ENCODE measurements around the gene CNDP2.
"Not testable (repeated sequence)": the region's sequence is repeated elsewhere in the genome, so short reads cannot be mapped to it uniquely, and the experiment has no call there.

Gene CNDP2

DNA sequence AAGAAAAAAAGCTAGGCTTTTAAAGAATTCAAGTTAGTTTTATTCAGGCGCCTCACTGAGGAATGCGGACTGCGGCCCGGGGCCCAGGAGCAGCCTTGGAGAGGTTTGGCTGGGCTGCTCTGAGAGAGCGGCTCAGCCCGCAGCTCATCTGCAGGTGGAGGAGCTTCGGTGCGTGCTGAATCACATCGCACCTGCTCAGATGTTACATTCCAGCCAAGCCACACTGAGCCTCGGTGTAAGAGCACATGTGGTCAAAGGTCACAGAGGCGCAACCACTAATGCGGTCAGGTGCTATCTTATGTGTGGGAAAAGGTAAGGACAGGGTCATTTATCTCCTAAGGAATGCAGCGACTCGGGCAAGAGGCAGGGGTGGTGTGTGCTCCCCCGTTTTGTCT lies 21.1 kb downstream of the CNDP2 start:
- no peak for DNase-seq (ENCODE audit: low read depth in 1 of 2, low spot score in 1 of 2)

DNA sequence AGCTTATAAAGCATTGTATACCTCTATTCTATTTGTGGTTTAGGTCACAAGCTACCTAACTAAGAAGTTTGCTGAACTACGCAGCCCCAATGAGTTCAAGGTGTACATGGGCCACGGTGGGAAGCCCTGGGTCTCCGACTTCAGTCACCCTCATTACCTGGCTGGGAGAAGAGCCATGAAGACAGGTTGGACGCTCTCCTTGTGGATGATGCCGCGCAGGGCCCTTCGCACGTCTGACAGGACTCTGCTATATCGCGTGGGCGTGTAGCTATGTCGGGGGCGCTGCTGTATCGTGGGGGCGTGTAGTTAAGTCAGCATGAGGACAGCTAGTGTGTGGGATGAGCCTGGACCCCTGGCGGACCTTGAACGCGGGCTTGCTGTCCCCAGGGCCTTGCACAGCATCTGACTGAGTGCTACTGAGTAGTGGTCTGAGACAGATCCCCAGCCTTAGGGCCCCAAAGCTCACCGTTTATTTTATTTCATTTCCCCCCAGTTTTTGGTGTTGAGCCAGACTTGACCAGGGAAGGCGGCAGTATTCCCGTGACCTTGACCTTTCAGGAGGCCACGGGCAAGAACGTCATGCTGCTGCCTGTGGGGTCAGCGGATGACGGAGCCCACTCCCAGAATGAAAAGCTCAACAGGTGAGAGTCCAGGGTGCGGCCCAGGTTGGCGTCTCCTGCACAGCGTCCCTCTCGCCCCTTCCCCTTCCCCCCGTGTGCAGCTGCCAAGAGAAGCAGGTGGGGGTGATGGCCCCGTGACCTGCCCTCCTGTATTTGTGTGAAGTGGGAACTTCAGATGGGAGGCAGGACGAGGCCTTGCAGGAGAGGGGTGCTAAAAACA lies 22.5 kb downstream of the CNDP2 start:
- no peak for DNase-seq (ENCODE audit: low read depth in 1 of 2, low spot score in 1 of 2)

DNA sequence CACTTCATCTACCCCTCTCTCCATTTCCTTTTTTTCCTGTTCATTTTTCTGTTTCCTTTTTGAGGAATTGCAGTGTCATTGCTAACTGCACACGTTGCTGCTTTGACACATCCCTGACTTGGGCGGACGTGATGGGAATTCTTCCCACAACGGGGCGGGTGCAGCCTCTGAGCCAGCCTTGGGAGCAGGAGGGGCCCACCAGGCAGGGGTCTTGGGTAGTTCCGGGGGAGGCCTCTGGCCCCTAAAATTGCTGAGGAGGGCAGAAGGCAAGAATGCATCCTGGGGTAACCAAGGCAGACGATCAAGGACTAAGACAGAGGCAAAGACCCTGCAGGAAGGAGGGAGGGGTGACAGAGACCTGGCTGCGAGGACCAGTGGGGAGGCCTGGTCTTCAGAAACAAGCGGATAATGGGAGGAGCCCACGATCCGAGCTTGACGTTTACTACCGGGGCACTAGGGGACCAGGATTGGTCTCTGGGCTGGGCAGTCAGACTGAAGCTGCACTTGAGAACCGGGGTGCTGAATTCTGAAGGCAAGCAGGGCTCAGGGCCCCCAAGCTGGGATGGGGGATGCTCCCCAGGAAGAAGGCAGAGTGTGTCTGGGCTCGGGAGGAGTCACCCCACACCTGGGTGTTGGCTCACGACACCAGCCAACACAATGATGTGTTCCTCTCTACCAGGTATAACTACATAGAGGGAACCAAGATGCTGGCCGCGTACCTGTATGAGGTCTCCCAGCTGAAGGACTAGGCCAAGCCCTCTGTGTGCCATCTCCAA lies 23.3 kb downstream of the CNDP2 start:
- no peak for DNase-seq (ENCODE audit: low read depth in 1 of 2, low spot score in 1 of 2)

DNA sequence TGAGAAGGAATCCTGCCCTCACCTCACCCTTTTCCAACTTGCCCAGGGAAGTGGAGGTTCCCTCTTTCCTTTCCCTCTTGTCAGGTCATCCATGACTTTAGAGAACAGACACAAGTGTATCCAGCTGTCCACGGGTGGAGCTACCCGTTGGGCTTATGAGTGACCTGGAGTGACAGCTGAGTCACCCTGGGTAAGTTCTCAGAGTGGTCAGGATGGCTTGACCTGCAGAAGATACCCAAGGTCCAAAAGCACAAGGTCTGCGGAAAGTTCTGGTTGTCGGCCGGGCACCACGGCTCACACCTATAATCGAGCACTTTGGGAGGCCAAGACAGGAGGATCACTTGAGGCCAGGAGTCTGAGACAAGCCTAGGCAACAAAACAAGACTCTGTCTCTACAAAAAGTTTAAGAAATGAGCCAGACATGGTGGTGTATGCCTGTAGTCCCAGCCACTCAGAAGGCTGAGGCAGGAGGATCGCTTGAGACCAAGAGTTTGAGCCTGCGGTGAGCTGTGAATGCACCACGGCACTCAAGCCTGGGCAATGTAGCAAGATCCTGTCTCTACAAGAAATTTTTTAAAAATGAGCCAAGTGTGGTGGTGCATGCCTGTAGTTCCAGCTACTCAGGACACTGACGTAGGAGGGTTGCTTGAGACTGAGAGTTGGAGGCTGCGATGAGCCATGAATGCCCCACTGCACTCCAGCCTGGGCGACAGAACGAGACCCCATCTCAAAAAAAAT lies 24.1 kb downstream of the CNDP2 start:
- DNase-seq (ENCODE audit: low read depth in 1 of 2, low spot score in 1 of 2) = no peak

DNA sequence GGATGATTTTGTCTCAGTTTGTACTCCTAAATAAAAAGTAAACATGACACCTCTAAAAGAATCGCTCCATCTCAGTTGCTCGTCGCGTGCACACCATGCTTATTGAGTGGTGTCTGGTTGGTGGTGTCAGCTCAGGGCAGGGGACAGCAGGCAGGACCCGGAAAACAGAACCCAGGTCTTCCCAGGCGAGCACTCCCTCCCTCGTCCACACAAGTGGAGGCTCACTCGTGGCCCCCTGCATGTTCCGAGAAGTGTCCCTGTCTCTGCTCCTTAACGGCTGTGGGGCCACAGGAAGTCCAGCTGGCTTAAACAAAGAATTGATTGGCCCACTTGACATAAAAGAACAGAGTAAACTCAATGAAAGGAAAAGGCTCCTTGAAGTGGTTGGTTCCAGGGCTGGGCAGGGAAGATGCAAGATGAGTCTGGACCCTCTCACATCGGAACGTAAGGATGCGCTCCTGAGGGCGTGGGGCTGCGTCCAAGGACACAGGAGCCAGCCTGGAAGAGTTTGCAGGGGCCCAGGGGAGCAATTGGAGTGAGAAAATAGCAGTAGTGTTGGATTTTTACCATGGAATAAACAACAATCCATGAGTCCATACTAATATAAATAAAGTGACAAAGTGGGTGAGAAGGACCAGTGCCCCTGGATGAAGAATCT lies 25.0 kb downstream of the CNDP2 start:
- no peak for DNase-seq (ENCODE audit: low read depth in 1 of 2, low spot score in 1 of 2)

DNA sequence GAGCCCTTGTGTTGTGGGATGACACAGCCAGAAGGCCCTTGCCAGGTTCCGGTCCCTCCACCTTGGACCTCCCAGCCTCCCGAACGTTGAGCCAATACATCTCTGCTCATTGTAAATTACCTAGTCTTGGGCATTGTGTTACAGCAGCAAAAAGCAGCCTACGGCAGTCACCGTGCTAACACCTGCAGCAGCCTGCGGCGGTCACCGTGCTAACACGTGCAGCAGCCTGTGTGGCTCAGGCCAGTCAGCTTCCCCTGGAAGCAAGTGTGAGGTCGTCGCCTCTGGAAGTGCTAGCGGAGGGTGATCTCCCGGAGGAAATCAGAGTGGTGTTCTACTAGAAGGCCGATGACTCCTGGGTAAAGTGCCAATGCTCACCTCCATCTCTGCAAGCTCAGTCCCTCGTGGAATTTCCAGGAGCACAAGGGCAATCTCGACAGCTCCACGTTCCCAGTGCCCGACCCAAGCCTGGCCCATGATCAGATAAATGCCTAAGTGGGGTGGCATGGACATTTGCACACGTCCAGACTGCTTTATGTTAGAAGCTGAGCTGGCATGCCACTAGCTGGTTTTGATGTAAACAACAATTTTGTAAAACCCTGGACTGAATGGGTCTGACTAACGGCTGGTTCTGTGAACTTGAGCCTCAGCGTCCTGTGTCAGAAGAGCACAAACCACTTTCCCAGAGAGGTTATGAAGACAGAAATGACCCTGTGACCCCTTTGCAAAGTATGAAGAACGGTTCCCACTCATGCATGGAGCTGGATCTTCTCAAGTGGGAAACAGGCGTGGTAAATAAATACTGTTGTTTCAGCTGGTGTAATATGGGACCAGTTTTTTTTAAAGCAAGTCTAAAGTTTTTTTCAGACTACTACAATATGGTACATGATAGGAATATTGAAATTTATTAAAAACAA lies 26.7 kb downstream of the CNDP2 start:
- no peak for DNase-seq (ENCODE audit: low read depth in 1 of 2, low spot score in 1 of 2)

DNA sequence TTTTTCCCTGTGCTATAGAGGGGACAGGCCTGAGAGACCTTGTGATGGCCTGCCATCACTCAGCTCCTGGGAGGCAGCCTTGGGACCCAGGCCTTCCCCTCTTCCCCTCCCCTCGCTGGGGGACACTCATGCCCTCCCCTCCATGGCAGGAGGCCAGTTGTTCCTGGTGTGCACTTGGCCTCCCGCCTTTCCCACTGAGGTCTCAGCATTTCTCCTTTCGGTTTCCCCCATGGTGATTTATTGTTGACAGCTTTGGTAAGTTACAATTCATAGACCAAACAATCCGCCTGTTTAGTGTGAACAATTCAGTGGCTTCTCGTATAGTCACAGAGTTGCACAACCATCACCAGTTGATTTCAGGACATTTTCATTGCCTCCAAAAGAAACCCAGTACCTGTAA lies 27.9 kb downstream of the CNDP2 start:
- no peak for DNase-seq (ENCODE audit: low read depth in 1 of 2, low spot score in 1 of 2)

DNA sequence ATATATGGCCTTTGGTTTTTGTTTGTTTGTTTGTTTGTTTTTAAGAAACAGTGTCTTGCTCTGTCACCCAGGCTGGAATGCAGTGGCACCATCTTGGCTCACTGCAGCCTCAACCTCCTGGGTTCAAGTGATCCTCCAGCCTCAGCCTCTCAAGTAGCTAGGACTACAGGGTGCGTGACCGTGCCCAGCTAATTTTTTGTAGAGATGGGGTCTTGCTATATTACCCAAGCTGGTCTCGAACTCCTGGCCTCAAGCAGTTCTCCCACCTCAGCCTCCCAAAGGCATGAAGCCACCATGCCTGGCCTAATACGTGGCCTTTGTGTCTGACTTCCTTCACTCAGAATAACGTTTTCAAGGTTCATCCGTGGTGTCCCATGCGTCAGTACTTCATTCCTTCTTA lies 28.8 kb downstream of the CNDP2 start:
- not testable (repeated sequence) for DNase-seq (ENCODE audit: low read depth in 1 of 2, low spot score in 1 of 2)

DNA sequence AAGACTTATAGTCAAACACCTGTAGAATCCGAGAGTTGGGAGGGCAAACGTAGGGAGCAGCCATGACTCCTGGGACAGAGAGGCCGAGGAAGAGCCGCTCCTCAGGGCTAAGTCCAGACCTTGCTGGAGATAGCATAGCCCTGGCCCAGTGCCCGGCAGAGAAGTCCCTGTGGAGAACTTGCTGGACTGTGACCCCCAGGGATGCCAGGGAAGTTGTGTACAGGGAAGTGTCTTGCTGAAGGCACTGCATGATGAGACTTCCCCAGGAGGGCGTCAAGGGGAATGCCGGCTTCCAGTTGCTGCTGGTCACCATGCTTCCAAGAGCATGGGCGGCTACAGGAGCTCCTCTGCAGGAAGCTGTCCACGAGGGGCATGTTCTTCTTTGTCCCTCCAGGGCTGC lies 29.6 kb downstream of the CNDP2 start:
- DNase-seq (ENCODE audit: low read depth in 1 of 2, low spot score in 1 of 2) = no peak

DNA sequence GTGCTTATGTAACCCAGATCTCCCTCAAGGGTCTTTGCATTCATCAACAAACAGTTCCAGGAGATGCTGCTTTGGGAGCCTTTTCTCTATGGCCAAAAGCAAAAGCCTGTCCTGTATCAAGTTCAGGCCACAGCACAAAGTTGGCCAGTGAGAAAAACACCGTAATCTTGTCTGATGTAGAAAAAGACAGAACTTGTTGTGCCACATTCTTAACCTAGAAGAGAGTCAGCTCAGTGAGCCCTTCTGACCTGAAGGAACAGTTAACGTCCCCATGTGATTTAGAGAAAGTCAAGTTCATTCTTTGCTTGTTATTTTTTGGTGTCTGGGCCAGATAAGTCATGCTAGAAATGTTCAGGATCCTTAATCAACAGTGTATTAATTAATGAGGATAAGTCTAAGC lies 30.3 kb downstream of the CNDP2 start:
- no peak for DNase-seq (ENCODE audit: low read depth in 1 of 2, low spot score in 1 of 2)

DNA sequence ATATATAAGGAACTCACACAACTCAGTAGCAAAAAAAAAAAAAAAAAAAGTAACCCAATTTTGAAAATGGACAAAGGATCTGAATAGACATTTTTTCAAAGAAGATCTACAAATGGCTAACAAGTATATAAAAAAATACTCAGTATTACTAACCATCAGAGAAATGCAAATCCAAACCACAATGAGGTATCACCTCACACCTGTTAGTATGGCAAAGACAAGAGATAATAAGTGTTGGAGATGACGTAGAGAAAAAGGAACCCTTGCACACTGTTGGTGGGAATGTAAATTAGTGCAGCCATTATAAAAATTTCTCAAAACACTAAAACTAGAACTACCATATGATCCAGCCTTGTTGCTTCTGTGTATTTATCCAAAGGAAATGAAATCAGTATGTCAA lies 32.3 kb downstream of the CNDP2 start:
- DNase-seq (ENCODE audit: low read depth in 1 of 2, low spot score in 1 of 2) = no peak

DNA sequence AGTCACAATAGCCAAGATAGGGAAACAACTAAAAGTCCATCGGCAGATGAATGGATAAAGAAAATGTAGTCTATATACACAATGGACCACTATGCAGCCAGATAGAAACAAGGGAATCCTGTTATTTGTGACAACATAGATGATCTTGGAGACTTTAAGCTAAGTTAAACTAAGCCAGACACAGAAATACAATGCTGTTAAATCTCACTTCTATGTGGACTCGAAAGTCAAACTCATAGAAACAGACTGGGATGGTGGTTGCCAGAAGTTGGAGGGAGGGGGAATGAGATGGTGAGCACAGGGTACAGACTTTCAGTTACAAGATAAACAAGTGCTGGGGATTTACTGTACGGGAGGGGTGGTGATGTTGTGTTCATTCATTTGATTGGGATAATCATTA lies 32.8 kb downstream of the CNDP2 start:
- no peak for DNase-seq (ENCODE audit: low read depth in 1 of 2, low spot score in 1 of 2)

DNA sequence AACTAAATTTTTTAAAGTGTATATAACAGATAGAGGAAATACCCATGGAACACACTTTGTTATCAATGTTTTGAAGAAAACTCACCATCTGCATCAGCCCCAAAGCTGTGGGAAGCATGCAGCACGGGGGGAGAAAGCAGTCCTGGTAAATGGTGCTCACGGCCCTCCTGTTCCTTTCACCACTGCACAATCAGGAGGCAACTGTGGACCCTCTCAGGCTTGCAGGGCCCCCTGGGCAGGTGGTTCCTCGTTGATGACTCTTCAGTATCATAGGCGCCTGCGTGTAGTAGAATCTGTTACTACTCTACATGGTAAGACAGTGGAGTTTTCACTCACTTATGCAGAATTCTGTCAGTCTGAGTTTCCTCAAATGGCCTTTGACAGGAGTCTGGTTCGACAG lies 33.2 kb downstream of the CNDP2 start:
- no peak for DNase-seq (ENCODE audit: low read depth in 1 of 2, low spot score in 1 of 2)

DNA sequence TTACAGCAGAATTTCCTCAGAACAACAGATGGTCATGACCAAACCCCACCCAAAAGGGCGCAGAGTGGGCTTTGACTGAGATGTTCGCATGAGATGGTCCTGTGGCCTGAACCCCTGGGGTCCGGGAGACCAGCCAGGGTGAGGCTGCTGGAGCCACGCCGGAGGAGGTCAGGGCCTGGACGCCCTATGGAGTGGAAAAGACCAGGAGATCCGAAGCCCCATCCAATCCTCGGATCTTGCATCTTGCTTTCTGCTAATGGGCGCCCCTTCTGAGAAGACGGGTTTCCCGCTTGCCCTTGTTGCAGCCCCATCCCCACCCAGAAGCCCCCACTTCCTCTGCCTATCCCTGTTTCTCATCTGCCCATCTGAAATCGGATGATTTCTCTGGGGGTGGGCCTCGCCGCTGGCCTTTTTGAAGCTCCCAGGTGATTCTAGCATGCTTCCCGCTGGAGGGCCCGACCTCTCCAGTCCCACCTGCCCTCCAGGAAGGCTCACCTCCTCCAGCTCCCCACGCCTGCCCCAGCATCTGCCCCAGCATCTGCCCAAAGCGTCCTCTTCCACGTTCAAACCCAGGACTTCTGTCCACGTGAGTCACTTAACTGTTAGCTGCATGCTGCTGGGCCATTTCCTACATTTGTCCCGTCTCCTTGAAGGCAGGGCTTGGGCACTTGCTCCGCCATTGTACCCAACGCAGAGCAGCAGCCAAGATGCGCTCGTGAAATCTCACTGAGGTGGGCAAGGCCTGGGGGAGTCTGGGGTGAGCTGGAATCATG lies 33.8 kb downstream of the CNDP2 start:
- DNase-seq (ENCODE audit: low read depth in 1 of 2, low spot score in 1 of 2) = no peak

DNA sequence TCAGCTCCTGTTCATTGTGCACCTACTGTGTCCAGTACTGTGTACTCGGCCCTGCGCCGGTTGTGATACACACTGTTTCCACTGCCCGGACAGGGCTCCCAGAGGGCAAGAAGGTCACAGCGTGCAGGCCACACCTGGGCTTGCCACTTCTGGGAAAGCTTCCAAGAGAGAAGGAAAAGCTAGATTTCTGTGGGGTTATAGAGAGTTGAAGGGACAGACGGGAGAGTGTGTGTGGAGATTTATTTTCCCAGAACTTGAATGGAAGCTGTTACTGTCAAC lies 34.4 kb downstream of the CNDP2 start:
- DNase-seq (ENCODE audit: low read depth in 1 of 2, low spot score in 1 of 2) = no peak

DNA sequence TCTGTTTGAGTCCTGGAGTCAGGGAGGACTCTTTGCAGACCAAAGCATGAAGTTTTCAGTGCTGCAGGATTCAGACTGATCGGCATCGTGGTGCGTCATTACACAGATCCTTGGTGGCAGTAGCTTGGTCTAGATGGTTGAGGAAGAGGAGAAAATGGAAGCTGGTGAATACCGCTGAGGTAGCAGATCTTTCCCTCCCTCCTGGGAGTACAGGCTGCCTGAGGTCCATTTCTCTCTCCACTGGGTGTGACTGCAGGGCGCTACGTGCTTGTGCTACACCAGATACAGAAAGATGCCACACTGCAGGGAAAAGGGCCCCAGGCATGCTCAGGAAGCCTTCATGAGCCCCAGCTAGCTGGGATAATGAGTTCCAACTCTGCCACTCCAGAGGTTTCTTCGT lies 34.9 kb downstream of the CNDP2 start:
- DNase-seq (ENCODE audit: low read depth in 1 of 2, low spot score in 1 of 2) = no peak

DNA sequence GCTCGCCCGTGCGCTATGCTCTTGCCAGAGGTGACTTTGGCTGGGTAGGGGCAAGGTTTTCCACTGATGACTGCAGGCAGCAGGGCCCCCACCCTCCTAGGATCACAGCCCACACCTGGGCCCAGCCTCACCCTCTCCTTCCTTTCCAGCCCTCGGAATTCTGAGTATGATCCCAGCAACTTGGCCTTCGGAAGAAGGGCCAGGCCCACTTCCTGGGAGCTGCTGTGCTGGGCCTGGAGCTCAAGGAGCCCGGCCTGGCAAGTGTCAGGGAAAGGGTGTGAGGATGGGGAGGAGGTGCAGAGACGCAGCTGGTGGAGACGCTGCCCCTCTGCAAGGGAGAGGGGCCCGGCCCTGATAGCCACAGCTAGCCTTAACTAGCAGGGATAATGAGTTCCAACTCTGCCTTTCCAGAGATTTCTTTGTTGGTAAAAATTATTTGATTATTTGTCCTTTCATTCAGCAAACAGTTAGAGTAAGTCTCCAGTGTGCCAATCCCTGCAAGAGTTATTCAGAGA lies 36.4 kb downstream of the CNDP2 start:
- DNase-seq (ENCODE audit: low read depth in 1 of 2, low spot score in 1 of 2) = no peak

DNA sequence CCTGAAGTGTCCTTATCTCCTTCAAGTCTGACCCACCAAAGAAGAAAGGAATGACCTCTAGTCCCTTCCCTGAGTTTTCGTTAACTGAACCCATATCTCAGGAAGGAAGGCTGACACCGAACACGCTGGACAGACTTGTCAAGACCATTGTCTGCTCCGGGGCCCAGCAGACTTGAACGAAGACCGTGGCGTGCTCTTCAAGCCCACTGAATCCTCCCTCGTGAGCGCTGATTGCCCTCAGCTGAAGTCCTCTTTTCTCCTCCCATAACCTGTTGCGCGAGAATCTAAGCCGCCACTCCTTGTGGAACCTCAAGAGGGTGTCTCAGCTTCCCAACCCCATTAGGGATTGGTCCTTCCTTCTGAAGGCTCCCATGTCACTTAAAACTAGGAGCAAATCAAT lies 37.5 kb downstream of the CNDP2 start:
- DNase-seq (ENCODE audit: low read depth in 1 of 2, low spot score in 1 of 2) = no peak

DNA sequence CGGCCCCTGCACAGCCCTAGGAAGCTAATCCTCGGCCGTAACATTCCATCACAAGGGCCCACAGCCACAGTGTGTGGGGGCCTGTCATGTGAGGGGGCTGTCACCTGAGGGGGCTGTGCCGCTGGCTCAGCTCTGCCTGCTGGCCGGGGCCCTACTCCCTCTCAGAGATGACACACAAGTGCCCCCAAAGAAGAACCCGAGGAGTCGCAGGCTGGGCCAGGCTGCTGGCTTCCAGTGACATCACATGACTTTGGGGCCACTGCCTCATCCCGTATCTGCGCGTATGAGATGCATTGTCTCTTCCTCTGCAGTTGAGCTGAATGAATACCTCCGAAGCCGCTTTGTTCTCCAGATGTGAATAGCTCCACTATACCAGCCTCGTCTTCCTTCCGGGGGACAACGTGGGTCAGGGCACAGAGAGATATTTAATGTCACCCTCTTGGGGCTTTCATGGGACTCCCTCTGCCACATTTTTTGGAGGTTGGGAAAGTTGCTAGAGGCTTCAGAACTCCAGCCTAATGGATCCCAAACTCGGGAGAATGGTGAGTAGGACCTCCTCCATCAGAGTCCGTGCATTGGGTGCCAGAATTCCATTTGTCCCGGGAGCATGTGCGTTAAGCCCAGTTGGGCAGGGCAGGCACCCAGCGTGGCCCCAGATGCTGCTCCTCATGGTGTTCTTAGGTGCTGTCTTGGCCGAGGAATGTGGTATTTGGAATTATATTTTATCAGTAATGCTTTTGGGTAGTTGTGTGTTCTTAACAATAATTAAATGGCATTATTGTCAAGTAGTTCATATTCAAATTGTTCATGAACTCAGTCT lies 38.2 kb downstream of the CNDP2 start, which contains the start of gene CNDP1:
CNDP1 (plus strand) TSS at position 351 of the 820 bp plus-strand sequence; CDS start at position 519, 168 bp downstream.
- DNase-seq (ENCODE audit: low read depth in 1 of 2, low spot score in 1 of 2) = no peak

All from stimulated activated CD4-positive, alpha-beta T cell treated with anti-CD3 and anti-CD28 coated beads, Interleukin-15, amount 100 ng/mL, for 1 hour (primary cell).